RKO (cell line): ENCODE data around the gene MTG1.
"Not testable (repeated sequence)": the region's sequence is repeated elsewhere in the genome, so short reads cannot be mapped to it uniquely, and the experiment has no call there.

ENCODE experiments used
- DNase-seq: peaks from one replicate; pipeline ENCODE4 v3.0.0-alpha.2; 2016; ENCODE audit warnings: low spot score

Gene MTG1

GRCh38 chr10:133466683-133467275 is 72.8 kb downstream of the MTG1 start:
- DNase-seq, result no peak

GRCh38 chr10:133467286-133467911 is 73.4 kb downstream of the MTG1 start:
- no peak for DNase-seq

- DNase-seq, result not testable (repeated sequence)
These were observed 75.2 kb downstream of the MTG1 start for GRCh38 chr10:133469205-133469604.

GRCh38 chr10:133471300-133472109 is 77.5 kb downstream of the MTG1 start:
- DNase-seq, result no peak
